GM12878 (cell line): ENCODE measurements around the gene CREG1. TPM values are rescaled to one million over a fixed set of nuclear protein-coding genes. Genes with fewer than 3 reads are reported as not detected.

Experiments used
- ATAC-seq: fragments of 200-7000 bp; cut with Tn5 transposase; 3 replicates; pipeline ENCODE4 v1.9.1; 2020; ENCODE audit warnings: mild to moderate bottlenecking, moderate library complexity
- BruUV-seq: library from RNA; stranded (reverse); fragments of 400-500 nt; replicated peaks from 2 replicates; lab custom pipeline; 2021; lab: Mats Ljungman, UMichigan
- CTCF ChIA-PET: fragments of 300-600 bp; sonication (Branson Sonifier 250); formaldehyde crosslinking; extraction: SDS; loops from one replicate; lab custom pipeline; 2021; ENCODE audit warnings: inconsistent platforms; lab: Yijun Ruan, JAX
- POLR2A ChIA-PET: fragments of 350-600 bp; formaldehyde crosslinking; extraction: SDS; loops from one replicate; lab custom pipeline; 2021; ENCODE audit warnings: inconsistent platforms; lab: Charles Lee
- RAD21 ChIA-PET: fragments of 300-600 bp; sonication (Branson Sonifier 250); formaldehyde crosslinking; loops from one replicate; lab custom pipeline; 2023; ENCODE audit warnings: antibody characterized with exemption; ENCODE audit not compliant: unreplicated experiment; lab: Charles Lee
- SMC1A ChIA-PET: fragments of 300-600 bp; sonication (Branson Sonifier 250); formaldehyde crosslinking; loops from one replicate; lab custom pipeline; 2023; ENCODE audit not compliant: unreplicated experiment, uncharacterized antibody; lab: Charles Lee
- DNase-seq: peaks from one replicate; pipeline ENCODE4 v3.0.0-alpha.2; 2011; ENCODE audit warnings: low read depth, low spot score
- FAIRE-seq: peaks from 3 replicates; lab custom pipeline; 2011; peaks lifted over from hg19 to GRCh38; lab: Jason Lieb, UNC
- H2AFZ ChIP-seq: 2 replicates; pipeline ENCODE4 v1.6.0; 2011; ENCODE audit warnings: low read depth, low read length, control low read depth; ENCODE audit not compliant: control insufficient read depth
- H3K27ac ChIP-seq: 2 replicates; pipeline ENCODE4 v1.5.1; 2011; ENCODE audit warnings: control low read depth; ENCODE audit not compliant: control insufficient read depth, insufficient read depth
- H3K27me3 ChIP-seq, 2 experiments: replicated peaks in 1 of 2; 2 replicates each; pipeline versions ENCODE4 v1.6.0 to v1.6.1; 2011; ENCODE audit warnings: low read length in 1 of 2; ENCODE audit not compliant: control insufficient read depth in 2 of 2, insufficient read depth in 2 of 2
- H3K36me3 ChIP-seq, 2 experiments: 2 replicates each; pipeline ENCODE4 v1.5.1; 2011; ENCODE audit warnings: low read length in 1 of 2; ENCODE audit not compliant: control insufficient read depth in 2 of 2, insufficient read depth in 2 of 2
- H3K4me1 ChIP-seq: 2 replicates; pipeline ENCODE4 v1.6.1; 2011; ENCODE audit warnings: mild to moderate bottlenecking, low read length, moderate library complexity, mixed read lengths; ENCODE audit not compliant: control insufficient read depth, insufficient read depth
- H3K4me2 ChIP-seq: 2 replicates; pipeline ENCODE4 v1.6.0; 2011; ENCODE audit warnings: control low read depth; ENCODE audit not compliant: control insufficient read depth, insufficient read depth
- H3K4me3 ChIP-seq: fragments of 200-600 bp; sonication (generic); 2 replicates; pipeline ENCODE4 v1.5.1; 2016
- H3K79me2 ChIP-seq: 2 replicates; pipeline ENCODE4 v1.6.0; 2011; ENCODE audit warnings: low read length; ENCODE audit not compliant: control insufficient read depth, insufficient read depth
- H3K9ac ChIP-seq: 2 replicates; pipeline ENCODE4 v1.8.0; 2011; ENCODE audit warnings: low read length, control low read depth, mixed read lengths; ENCODE audit not compliant: control insufficient read depth, insufficient read depth
- H3K9me3 ChIP-seq: replicated peaks from 3 replicates; pipeline ENCODE4 v1.5.1; 2011; ENCODE audit warnings: mild to moderate bottlenecking, low read length; ENCODE audit not compliant: control insufficient read depth, insufficient read depth
- H4K20me1 ChIP-seq: 2 replicates; pipeline ENCODE4 v1.6.0; 2011; ENCODE audit not compliant: control insufficient read depth, insufficient read depth
- ESRRA ChIP-seq: IDR thresholded peaks from 2 replicates; pipeline ENCODE4 v1.6.1; 2012; ENCODE audit warnings: mild to moderate bottlenecking, low read length, improper control_type of control experiment
- MTA3 ChIP-seq: IDR thresholded peaks from 2 replicates; pipeline ENCODE4 v1.6.1; 2012; ENCODE audit warnings: low read length, inconsistent platforms, borderline replicate concordance
- PAX5 ChIP-seq: IDR thresholded peaks from 2 replicates; pipeline ENCODE4 v1.6.1; 2011; ENCODE audit warnings: low read depth, low read length, borderline replicate concordance
- SP1 ChIP-seq: IDR thresholded peaks from one replicate; pipeline ENCODE4 v1.6.1; 2011; ENCODE audit warnings: low read depth, low read length
- ZNF207 ChIP-seq: fragments of 450-650 bp; IDR thresholded peaks from 2 replicates; pipeline ENCODE4 v1.6.1; 2014; ENCODE audit warnings: antibody characterized with exemption, mild to moderate bottlenecking, borderline replicate concordance
- WGBS: methylation state at CpG from one replicate; pipeline ENCODE4 v1.1.6; 2016; ENCODE audit warnings: low lambda C conversion rate; ENCODE audit not compliant: insufficient replicate concordance, insufficient coverage; ENCODE audit errors: missing lambda C conversion rate; 5-methylcytosine and 5-hydroxymethylcytosine counted together
- in situ Hi-C: fragments of 300-500 bp; cut with MboI; formaldehyde crosslinking; loops from 9 replicates; pipeline ENCODE4 v1.14.3; 2018; ENCODE audit warnings: mixed read lengths
- intact Hi-C: fragments of 100-400 bp; cut with micrococcal nuclease; formaldehyde crosslinking; loops from one replicate; pipeline ENCODE4 v1.14.2; 2022; ENCODE audit not compliant: unreplicated experiment
- polyA plus RNA-seq, 11 experiments: library from polyadenylated mRNA; depleted of rRNA in 4 of 11; unstranded in 6 of 11; stranded (reverse) in 5 of 11; fragments of >200 nt; fragmentation: Nextera tagmentation in 4 of 11; fragmentation: Illumina TruSeq in 1 of 11; extraction: Ambion mirVana in 4 of 11; extraction: Trizol in 1 of 11; gene quantifications; 1 replicate in 1 of 11; 2 replicates in 10 of 11; pipeline versions ENCODE4 v1.2.1 to v1.2.3, GENCODE V29; 2011 to 2016; ENCODE audit warnings: inconsistent platforms in 2 of 11, missing spikeins in 2 of 11, low read depth in 1 of 11
- total RNA-seq, 4 experiments: library from RNA; depleted of rRNA in 3 of 4; stranded (reverse); fragments of >200 nt in 3 of 4; fragmentation: Illumina TruSeq in 1 of 4; extraction: Trizol in 1 of 4; gene quantifications; 2 replicates each; pipeline versions ENCODE4 v1.2.1 to v1.2.3, GENCODE V29; 2013 to 2021
- TF ChIP-seq, protein P1 (sequence below): IDR thresholded peaks from 2 replicates; pipeline ENCODE4 v1.6.1; 2012; ENCODE audit warnings: low read depth, low read length, improper control_type of control experiment
- TF ChIP-seq, protein P2 (sequence below): fragments of 450-650 bp; IDR thresholded peaks from 2 replicates; pipeline ENCODE4 v1.6.1; 2016; ENCODE audit warnings: mild to moderate bottlenecking
- TF ChIP-seq, protein P3 (sequence below): fragments of 450-650 bp; IDR thresholded peaks from 2 replicates; pipeline ENCODE4 v1.6.1; 2017; ENCODE audit warnings: borderline replicate concordance
- TF ChIP-seq, protein P4 (sequence below): fragments of 450-650 bp; IDR thresholded peaks from 2 replicates; pipeline ENCODE4 v1.6.1; 2017; ENCODE audit warnings: low read depth, mild to moderate bottlenecking, moderate library complexity
- TF ChIP-seq, protein P5 (sequence below): IDR thresholded peaks from 2 replicates; pipeline ENCODE4 v1.6.1; 2012; ENCODE audit warnings: low read length, inconsistent platforms

Gene CREG1
- total and polyA plus RNA-seq, 10 of the 15 experiments (the other 5 are each of a cell fraction or from before 2014, with no cell fraction given), result 5.3 to 43.8 (median 22.1) TPM

DNA sequence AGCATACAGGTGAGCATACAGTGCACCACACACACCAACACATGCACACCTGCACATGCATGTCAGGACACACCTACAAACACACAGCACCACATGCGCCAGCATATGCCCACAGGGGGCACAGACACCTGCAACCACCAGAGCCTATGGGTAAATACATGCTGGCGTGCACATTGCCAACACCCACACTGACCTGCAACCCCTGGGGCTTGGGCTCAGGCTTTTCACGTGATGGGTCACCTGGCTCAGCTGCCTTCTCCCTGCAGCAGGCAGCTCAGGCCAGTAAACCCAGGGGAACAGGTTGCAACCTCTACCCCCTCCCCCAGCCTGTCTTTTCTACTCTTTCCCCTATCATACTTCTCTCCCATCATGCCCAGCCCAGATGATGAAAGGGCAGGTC, 43.3 kb downstream of the CREG1 start:
- intact Hi-C loops, result no loop called here
- no peak for ATAC-seq

DNA sequence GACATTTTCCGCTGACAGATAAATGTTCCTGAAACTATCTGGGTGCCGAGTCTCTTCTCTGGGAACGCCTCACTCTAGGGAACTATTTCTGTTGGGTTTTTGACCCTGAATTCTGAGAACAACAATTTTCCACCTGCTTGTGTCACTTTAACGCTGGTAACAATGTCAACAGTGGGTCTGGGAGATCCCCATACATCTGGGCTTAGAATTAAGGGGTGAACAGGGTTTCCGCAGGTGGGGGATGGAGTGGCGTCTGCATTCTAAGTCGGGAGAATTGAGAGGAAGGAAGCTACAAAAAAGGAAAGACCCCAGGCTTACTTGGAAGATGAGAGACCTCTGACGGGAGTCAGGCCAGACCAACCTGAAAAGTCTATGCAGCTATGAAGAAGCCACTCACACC, 44.0 kb downstream of the CREG1 start:
- H3K79me2 ChIP-seq, result no peaks in the 10 kb centered on the region
- no peaks in the 10 kb centered on the region for H3K4me1 ChIP-seq
- no peak for FAIRE-seq
- SMC1A ChIA-PET, result no interaction called here
- H4K20me1 ChIP-seq, result no peaks in the 10 kb centered on the region
- H3K27ac ChIP-seq, result no peak overlapping the region
- H3K4me3 ChIP-seq, result no peak overlapping the region
- no TSS peak for BruUV-seq
- no peak for DNase-seq
- no peak for ATAC-seq
- POLR2A ChIA-PET, result no interaction called here
- no peaks in the 10 kb centered on the region; a peak in 1 of 4 replicates for H3K27me3 ChIP-seq
- in situ Hi-C loops, result no loop called here
- no peaks in the 10 kb centered on the region for H3K9me3 ChIP-seq
- H3K4me2 ChIP-seq, result no peak overlapping the region
- CTCF ChIA-PET, result interaction anchor here (1.1 kb wide), 1 partner anchor 31 kb away, joined by 3 read pairs; no protein-coding TSS in a partner anchor
- H3K36me3 ChIP-seq, result no peaks in the 10 kb centered on the region
- H2AFZ ChIP-seq, result no peak overlapping the region
- RAD21 ChIA-PET, result no interaction called here
- intact Hi-C loops, result no loop called here
- no peak overlapping the region for H3K9ac ChIP-seq
- WGBS, result 26% methylated on average over 8 of the region's 8 CpGs
- TF ChIP-seq ESRRA (no peak), ZNF207 (no peak), MTA3 (no peak), SP1 (no peak)
- TF ChIP-seq, protein P1, sequence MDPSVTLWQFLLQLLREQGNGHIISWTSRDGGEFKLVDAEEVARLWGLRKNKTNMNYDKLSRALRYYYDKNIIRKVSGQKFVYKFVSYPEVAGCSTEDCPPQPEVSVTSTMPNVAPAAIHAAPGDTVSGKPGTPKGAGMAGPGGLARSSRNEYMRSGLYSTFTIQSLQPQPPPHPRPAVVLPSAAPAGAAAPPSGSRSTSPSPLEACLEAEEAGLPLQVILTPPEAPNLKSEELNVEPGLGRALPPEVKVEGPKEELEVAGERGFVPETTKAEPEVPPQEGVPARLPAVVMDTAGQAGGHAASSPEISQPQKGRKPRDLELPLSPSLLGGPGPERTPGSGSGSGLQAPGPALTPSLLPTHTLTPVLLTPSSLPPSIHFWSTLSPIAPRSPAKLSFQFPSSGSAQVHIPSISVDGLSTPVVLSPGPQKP, result no peak
- TF ChIP-seq, protein P2, sequence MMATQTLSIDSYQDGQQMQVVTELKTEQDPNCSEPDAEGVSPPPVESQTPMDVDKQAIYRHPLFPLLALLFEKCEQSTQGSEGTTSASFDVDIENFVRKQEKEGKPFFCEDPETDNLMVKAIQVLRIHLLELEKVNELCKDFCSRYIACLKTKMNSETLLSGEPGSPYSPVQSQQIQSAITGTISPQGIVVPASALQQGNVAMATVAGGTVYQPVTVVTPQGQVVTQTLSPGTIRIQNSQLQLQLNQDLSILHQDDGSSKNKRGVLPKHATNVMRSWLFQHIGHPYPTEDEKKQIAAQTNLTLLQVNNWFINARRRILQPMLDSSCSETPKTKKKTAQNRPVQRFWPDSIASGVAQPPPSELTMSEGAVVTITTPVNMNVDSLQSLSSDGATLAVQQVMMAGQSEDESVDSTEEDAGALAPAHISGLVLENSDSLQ, result no peak
- TF ChIP-seq, protein P3, sequence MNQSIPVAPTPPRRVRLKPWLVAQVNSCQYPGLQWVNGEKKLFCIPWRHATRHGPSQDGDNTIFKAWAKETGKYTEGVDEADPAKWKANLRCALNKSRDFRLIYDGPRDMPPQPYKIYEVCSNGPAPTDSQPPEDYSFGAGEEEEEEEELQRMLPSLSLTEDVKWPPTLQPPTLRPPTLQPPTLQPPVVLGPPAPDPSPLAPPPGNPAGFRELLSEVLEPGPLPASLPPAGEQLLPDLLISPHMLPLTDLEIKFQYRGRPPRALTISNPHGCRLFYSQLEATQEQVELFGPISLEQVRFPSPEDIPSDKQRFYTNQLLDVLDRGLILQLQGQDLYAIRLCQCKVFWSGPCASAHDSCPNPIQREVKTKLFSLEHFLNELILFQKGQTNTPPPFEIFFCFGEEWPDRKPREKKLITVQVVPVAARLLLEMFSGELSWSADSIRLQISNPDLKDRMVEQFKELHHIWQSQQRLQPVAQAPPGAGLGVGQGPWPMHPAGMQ, result no peak
- TF ChIP-seq, protein P4, sequence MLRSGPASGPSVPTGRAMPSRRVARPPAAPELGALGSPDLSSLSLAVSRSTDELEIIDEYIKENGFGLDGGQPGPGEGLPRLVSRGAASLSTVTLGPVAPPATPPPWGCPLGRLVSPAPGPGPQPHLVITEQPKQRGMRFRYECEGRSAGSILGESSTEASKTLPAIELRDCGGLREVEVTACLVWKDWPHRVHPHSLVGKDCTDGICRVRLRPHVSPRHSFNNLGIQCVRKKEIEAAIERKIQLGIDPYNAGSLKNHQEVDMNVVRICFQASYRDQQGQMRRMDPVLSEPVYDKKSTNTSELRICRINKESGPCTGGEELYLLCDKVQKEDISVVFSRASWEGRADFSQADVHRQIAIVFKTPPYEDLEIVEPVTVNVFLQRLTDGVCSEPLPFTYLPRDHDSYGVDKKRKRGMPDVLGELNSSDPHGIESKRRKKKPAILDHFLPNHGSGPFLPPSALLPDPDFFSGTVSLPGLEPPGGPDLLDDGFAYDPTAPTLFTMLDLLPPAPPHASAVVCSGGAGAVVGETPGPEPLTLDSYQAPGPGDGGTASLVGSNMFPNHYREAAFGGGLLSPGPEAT, result no peak

More for the DNA sequence above, 43.3 kb downstream of the CREG1 start:
- Histone ChIP-seq H4K20me1 (no peaks in the 10 kb centered on the region), H2AFZ (no peak overlapping the region), H3K79me2 (no peaks in the 10 kb centered on the region), H3K27ac (no peak overlapping the region), H3K4me3 (no peak overlapping the region), H3K9ac (no peak overlapping the region), H3K36me3 (no peaks in the 10 kb centered on the region), H3K4me2 (no peak overlapping the region), H3K27me3 (no peaks in the 10 kb centered on the region; a peak in 1 of 4 replicates), H3K9me3 (no peaks in the 10 kb centered on the region), H3K4me1 (no peaks in the 10 kb centered on the region)
- no TSS peak for BruUV-seq
- POLR2A ChIA-PET, result no interaction called here
- CTCF ChIA-PET, result interaction anchor here (1.1 kb wide), 1 partner anchor 30 kb away, joined by 3 read pairs; no protein-coding TSS in a partner anchor
- TF ChIP-seq PAX5, result no peak
- TF ChIP-seq, protein P5, sequence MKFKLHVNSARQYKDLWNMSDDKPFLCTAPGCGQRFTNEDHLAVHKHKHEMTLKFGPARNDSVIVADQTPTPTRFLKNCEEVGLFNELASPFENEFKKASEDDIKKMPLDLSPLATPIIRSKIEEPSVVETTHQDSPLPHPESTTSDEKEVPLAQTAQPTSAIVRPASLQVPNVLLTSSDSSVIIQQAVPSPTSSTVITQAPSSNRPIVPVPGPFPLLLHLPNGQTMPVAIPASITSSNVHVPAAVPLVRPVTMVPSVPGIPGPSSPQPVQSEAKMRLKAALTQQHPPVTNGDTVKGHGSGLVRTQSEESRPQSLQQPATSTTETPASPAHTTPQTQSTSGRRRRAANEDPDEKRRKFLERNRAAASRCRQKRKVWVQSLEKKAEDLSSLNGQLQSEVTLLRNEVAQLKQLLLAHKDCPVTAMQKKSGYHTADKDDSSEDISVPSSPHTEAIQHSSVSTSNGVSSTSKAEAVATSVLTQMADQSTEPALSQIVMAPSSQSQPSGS, result no peak
- WGBS, result 0% methylated on average over 3 of the region's 3 CpGs
- in situ Hi-C loops, result no loop called here
- FAIRE-seq, result no peak
- SMC1A ChIA-PET, result no interaction called here
- RAD21 ChIA-PET, result no interaction called here
- no peak for DNase-seq
